IPS-18a (cell line): Measurements from ENCODE around the gene TMA7B.

Experiments used
- H3K27ac ChIP-seq: one replicate; pipeline ENCODE4 v1.5.1; 2013; ENCODE audit warnings: low read length
- H3K27me3 ChIP-seq: one replicate; pipeline ENCODE4 v1.6.1; 2013; ENCODE audit warnings: mild to moderate bottlenecking, low read length; ENCODE audit not compliant: control insufficient read depth, insufficient read depth
- H3K36me3 ChIP-seq: one replicate; pipeline ENCODE4 v1.6.1; 2013; ENCODE audit warnings: low read depth, low read length; ENCODE audit not compliant: control insufficient read depth
- H3K4me1 ChIP-seq: one replicate; pipeline ENCODE4 v1.6.1; 2013; ENCODE audit warnings: low read depth, low read length; ENCODE audit not compliant: control insufficient read depth
- H3K4me3 ChIP-seq: one replicate; pipeline ENCODE4 v1.5.1; 2013; ENCODE audit warnings: low read length
- H3K9ac ChIP-seq: one replicate; pipeline ENCODE4 v1.6.1; 2013; ENCODE audit warnings: mild to moderate bottlenecking, low read length, moderate library complexity
- H3K9me3 ChIP-seq: one replicate; pipeline ENCODE4 v1.6.1; 2013; ENCODE audit warnings: low read depth, low read length; ENCODE audit not compliant: control insufficient read depth

Gene TMA7B

DNA sequence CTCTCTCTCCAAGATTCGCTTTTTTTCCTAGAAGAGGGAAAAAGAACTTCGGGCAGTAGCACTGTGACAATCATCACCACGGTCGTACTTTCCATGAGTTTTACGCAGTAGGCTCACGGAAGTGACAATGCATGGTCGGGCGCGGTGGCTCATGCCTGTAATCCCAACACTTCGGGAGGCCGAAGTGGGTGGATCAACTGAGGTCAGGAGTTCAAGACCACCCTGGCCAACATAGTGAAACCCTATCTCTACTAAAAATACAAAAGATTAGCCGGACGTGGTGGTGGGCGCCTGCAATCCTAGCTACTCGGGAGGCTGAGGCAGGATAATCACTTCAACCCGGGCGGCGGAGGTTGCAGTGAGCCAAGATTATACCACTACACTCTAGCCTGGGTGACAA lies 35.9 kb upstream of the TMA7B start:
- Histone ChIP-seq H3K9me3 (no peaks in the 10 kb centered on the region), H3K4me3 (no peak overlapping the region), H3K27me3 (no peaks in the 10 kb centered on the region), H3K27ac (no peak overlapping the region), H3K4me1 (peaks cover 6% of the 10 kb centered on the region), H3K9ac (no peak overlapping the region), H3K36me3 (no peaks in the 10 kb centered on the region)

GRCh38 chr22:39925273-39925672 lies 34.9 kb upstream of the TMA7B start:
- Histone ChIP-seq H3K9ac (no peak overlapping the region), H3K27me3 (no peaks in the 10 kb centered on the region), H3K9me3 (no peaks in the 10 kb centered on the region), H3K4me1 (peaks cover 6% of the 10 kb centered on the region), H3K36me3 (no peaks in the 10 kb centered on the region), H3K27ac (no peak overlapping the region), H3K4me3 (no peak overlapping the region)

GRCh38 chr22:39925909-39926679 lies 34.1 kb upstream of the TMA7B start:
- peaks cover 6% of the 10 kb centered on the region for H3K4me1 ChIP-seq
- no peaks in the 10 kb centered on the region for H3K27me3 ChIP-seq
- H3K4me3 ChIP-seq, result no peak overlapping the region
- H3K9ac ChIP-seq, result no peak overlapping the region
- no peak overlapping the region for H3K27ac ChIP-seq
- H3K36me3 ChIP-seq, result no peaks in the 10 kb centered on the region
- H3K9me3 ChIP-seq, result no peaks in the 10 kb centered on the region

GRCh38 chr22:39926753-39927152 lies 33.4 kb upstream of the TMA7B start:
- no peak overlapping the region for H3K4me3 ChIP-seq
- no peaks in the 10 kb centered on the region for H3K27me3 ChIP-seq
- no peak overlapping the region for H3K9ac ChIP-seq
- H3K9me3 ChIP-seq, result no peaks in the 10 kb centered on the region
- no peaks in the 10 kb centered on the region for H3K36me3 ChIP-seq
- peaks cover 6% of the 10 kb centered on the region for H3K4me1 ChIP-seq
- no peak overlapping the region for H3K27ac ChIP-seq

DNA sequence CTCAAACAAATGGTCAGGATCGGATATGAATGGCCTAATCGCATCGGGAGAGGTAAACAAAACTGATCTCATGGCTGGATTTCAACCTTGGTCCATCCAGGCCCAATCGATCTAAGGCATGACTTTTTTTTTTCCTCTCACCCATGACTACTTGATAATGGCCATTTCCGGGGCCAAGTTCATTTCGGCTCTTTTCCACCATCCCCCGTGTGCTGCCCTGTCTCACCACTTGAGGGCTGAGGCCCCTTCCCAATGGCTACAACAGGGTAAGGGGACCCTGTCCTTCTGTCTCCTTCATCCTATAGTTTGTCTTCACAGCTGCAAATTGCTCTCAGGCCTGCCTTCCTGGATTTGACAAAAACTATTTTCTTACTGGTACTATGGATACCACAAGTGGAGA lies 32.7 kb upstream of the TMA7B start:
- Histone ChIP-seq H3K36me3 (no peaks in the 10 kb centered on the region), H3K4me1 (peaks cover 6% of the 10 kb centered on the region), H3K27ac (no peak overlapping the region), H3K9ac (no peak overlapping the region), H3K27me3 (no peaks in the 10 kb centered on the region), H3K4me3 (no peak overlapping the region), H3K9me3 (no peaks in the 10 kb centered on the region)

- H3K27ac ChIP-seq, result no peak overlapping the region
- no peak overlapping the region for H3K4me3 ChIP-seq
- no peaks in the 10 kb centered on the region for H3K27me3 ChIP-seq
- peaks cover 15% of the 10 kb centered on the region for H3K4me1 ChIP-seq
- no peaks in the 10 kb centered on the region for H3K9me3 ChIP-seq
- no peaks in the 10 kb centered on the region for H3K36me3 ChIP-seq
- H3K9ac ChIP-seq, result no peak overlapping the region
These were observed 31.4 kb upstream of the TMA7B start for GRCh38 chr22:39928536-39929520.

- H3K4me3 ChIP-seq, result no peak overlapping the region
- H3K9me3 ChIP-seq, result no peaks in the 10 kb centered on the region
- H3K36me3 ChIP-seq, result no peaks in the 10 kb centered on the region
- H3K9ac ChIP-seq, result no peak overlapping the region
- H3K27ac ChIP-seq, result no peak overlapping the region
- peaks cover 31% of the 10 kb centered on the region for H3K4me1 ChIP-seq
- H3K27me3 ChIP-seq, result no peaks in the 10 kb centered on the region
These were observed 28.9 kb upstream of the TMA7B start for GRCh38 chr22:39931251-39931650.

DNA sequence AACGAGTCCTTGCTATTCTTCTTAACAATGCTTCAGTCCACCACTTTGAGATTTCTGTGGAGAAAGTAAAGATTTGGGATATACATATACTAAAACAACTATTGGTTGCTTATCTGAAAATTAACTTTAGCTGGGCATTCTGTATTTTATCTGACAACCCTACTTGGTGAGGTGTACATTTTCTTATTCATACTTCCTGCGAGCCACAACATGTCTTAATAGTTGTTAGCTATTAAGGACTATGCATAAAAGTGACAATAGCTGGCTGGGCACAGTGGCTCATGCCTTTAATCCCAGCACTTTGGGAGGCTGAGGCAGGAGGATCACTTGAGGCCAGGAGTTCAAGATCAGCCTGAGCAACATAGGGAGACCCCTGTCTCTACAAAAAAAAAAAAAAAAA lies 28.0 kb upstream of the TMA7B start:
- H3K27me3 ChIP-seq, result no peaks in the 10 kb centered on the region
- no peak overlapping the region for H3K27ac ChIP-seq
- no peaks in the 10 kb centered on the region for H3K36me3 ChIP-seq
- no peak overlapping the region for H3K9ac ChIP-seq
- no peak overlapping the region for H3K4me3 ChIP-seq
- no peaks in the 10 kb centered on the region for H3K9me3 ChIP-seq
- H3K4me1 ChIP-seq, result peaks cover 31% of the 10 kb centered on the region

DNA sequence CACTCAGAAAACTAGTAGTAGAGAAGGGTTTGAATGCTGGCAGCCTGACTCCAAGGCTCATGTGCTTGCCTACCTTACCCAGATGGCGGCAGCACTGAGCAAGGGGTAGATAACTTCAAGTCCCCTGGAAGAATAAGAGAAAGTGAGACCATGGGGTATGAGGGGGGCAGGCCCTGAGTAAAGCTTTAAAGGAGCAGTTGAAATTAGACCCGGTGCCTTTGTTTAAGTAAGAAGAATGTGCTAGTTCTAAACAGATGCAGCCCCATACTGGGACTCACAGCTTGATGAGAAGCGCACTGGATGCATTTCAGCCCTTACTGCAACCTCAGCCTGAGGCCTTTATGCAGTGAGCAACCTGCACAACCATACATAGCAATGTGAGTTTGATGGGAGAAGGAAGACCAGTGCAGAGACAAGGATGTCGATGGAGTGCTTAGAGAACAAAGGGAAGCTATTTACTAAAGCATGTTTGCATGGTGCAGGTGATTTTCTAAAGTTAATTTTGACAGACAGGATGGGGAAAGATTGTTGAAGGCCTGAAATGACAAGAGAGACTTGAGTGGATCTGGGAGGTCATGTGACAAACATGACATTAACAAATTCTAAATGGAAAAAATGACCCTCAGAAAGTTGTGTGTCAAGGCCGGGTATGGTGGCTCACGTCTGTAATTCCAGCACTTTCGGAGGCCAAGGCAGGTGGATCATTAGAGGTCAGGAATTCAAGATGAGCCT lies 27.1 kb upstream of the TMA7B start:
- H3K4me3 ChIP-seq, result no peak overlapping the region
- H3K27me3 ChIP-seq, result no peaks in the 10 kb centered on the region
- H3K36me3 ChIP-seq, result no peaks in the 10 kb centered on the region
- peaks cover 24% of the 10 kb centered on the region for H3K4me1 ChIP-seq
- no peak overlapping the region for H3K9ac ChIP-seq
- H3K9me3 ChIP-seq, result no peaks in the 10 kb centered on the region
- no peak overlapping the region for H3K27ac ChIP-seq

GRCh38 chr22:39933741-39934140 lies 26.5 kb upstream of the TMA7B start:
- Histone ChIP-seq H3K4me1 (peaks cover 24% of the 10 kb centered on the region), H3K9ac (no peak overlapping the region), H3K36me3 (no peaks in the 10 kb centered on the region), H3K27ac (no peak overlapping the region), H3K4me3 (no peak overlapping the region), H3K9me3 (no peaks in the 10 kb centered on the region), H3K27me3 (no peaks in the 10 kb centered on the region)

DNA sequence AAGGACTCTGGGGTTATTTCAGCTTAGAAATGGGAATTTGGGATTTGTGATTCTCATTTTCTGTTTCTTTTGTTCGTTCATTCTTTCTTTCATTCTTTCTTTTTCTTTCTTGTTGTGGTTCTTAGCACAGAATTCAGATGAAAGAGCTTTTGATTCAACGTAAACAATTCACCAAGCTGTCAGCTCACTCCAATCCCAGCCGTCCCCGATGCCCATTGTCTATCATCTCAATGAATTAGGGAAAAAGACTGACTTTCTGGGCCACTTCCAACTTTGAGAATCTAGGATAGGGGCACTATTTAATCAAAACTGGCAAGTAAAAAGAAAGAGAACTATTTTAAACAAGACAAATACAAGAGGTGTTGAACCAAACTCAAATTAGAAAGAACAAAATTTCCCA lies 25.1 kb upstream of the TMA7B start:
- peaks cover 24% of the 10 kb centered on the region for H3K4me1 ChIP-seq
- H3K36me3 ChIP-seq, result no peaks in the 10 kb centered on the region
- H3K27ac ChIP-seq, result no peak overlapping the region
- H3K9me3 ChIP-seq, result no peaks in the 10 kb centered on the region
- H3K4me3 ChIP-seq, result no peak overlapping the region
- no peak overlapping the region for H3K9ac ChIP-seq
- no peaks in the 10 kb centered on the region for H3K27me3 ChIP-seq
